GM12873 (cell line): ENCODE results near the gene ASTN1.

ENCODE experiments used
- CTCF ChIP-seq: IDR thresholded peaks from 2 replicates; pipeline ENCODE4 v1.5.1; 2012; ENCODE audit warnings: low read depth, mild to moderate bottlenecking, moderate library complexity, low read length, control low read depth; ENCODE audit not compliant: insufficient read depth; ENCODE audit errors: missing control alignments

ASTN1 gene

GRCh38 chr1:177077734-177078499 is 86.6 kb downstream of the ASTN1 start:
- no peak for TF ChIP-seq CTCF

- TF ChIP-seq CTCF, result no peak
These were observed 87.5 kb downstream of the ASTN1 start for GRCh38 chr1:177077006-177077405.

GRCh38 chr1:177069490-177069889 is 95.0 kb downstream of the ASTN1 start:
- TF ChIP-seq CTCF, result no peak

GRCh38 chr1:177067752-177068410 is 96.6 kb downstream of the ASTN1 start:
- TF ChIP-seq CTCF, result no peak

GRCh38 chr1:177065430-177065829 is 99.1 kb downstream of the ASTN1 start:
- no peak for TF ChIP-seq CTCF

- TF ChIP-seq CTCF, result no peak
These were observed 100.9 kb downstream of the ASTN1 start for GRCh38 chr1:177063648-177064047.

- TF ChIP-seq CTCF, result no peak
These were observed 110.0 kb downstream of the ASTN1 start for GRCh38 chr1:177054542-177054941.
